Esophagus muscularis mucosa (tissue), 3 donors: ENCODE measurements around the gene CRISP1.

ENCODE experiments used
- EP300 ChIP-seq: sonication (generic); formaldehyde crosslinking; IDR thresholded peaks from one replicate; pipeline ENCODE4 v1.6.1; 2017; ENCODE audit warnings: antibody characterized with exemption
- TF ChIP-seq, protein P1 (sequence below), 3 experiments: fragments of 200-600 bp in 2 of 3; fragments of 450-650 bp in 1 of 3; sonication (generic) in 2 of 3; IDR thresholded peaks; one replicate each; pipeline ENCODE4 v1.5.1; 2017 to 2019; ENCODE audit warnings: antibody characterized with exemption in 3 of 3, mild to moderate bottlenecking in 2 of 3, moderate library complexity in 1 of 3

DNA sequence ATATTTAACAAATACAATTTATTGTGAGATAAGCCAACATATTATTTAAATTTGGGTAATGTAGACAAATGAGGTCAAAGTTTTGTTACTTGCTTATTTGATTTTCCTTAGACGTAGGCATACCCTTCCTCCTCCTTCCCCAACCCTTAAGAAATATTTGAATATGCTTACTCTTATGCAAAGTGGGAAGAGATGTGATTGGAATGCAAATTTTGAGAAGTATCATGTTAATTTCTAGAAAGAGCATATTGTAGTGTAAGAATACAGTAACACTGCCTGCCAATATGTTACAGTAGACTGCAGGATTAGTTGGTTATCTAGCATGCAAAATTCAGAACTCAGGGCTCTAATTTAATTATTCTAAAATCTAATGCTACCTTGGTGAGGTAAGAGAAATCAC lies 32.9 kb downstream of the CRISP1 start:
- TF ChIP-seq EP300 = no peak
- TF ChIP-seq, protein P1, sequence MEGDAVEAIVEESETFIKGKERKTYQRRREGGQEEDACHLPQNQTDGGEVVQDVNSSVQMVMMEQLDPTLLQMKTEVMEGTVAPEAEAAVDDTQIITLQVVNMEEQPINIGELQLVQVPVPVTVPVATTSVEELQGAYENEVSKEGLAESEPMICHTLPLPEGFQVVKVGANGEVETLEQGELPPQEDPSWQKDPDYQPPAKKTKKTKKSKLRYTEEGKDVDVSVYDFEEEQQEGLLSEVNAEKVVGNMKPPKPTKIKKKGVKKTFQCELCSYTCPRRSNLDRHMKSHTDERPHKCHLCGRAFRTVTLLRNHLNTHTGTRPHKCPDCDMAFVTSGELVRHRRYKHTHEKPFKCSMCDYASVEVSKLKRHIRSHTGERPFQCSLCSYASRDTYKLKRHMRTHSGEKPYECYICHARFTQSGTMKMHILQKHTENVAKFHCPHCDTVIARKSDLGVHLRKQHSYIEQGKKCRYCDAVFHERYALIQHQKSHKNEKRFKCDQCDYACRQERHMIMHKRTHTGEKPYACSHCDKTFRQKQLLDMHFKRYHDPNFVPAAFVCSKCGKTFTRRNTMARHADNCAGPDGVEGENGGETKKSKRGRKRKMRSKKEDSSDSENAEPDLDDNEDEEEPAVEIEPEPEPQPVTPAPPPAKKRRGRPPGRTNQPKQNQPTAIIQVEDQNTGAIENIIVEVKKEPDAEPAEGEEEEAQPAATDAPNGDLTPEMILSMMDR (IDR thresholded peaks at IDR 0.05) = no peak
